Activated CD8-positive, alpha-beta T cell treated with anti-CD3 and anti-CD28 coated beads for 36 hours (primary cell): ENCODE measurements around the gene UQCRFS1. TPM values are rescaled to one million over a fixed set of nuclear protein-coding genes. Genes with fewer than 3 reads are reported as not detected.
"Not testable (repeated sequence)": the region's sequence is repeated elsewhere in the genome, so short reads cannot be mapped to it uniquely, and the experiment has no call there.

ENCODE experiments used
- ATAC-seq: fragments of 200-7000 bp; cut with Tn5 transposase; one replicate; pipeline ENCODE4 v1.10.0; 2021; ENCODE audit warnings: mild to moderate bottlenecking, moderate library complexity
- CTCF ChIA-PET: fragments of 350-600 bp; sonication (Branson Sonifier 250); formaldehyde crosslinking; loops from one replicate; lab custom pipeline; 2021; ENCODE audit warnings: antibody characterized with exemption; lab: Charles Lee
- POLR2A ChIA-PET: fragments of 350-600 bp; sonication (Branson Sonifier 250); formaldehyde crosslinking; loops from one replicate; lab custom pipeline; 2021; ENCODE audit warnings: antibody characterized with exemption; lab: Charles Lee
- DNase-seq: peaks from one replicate; pipeline ENCODE4 v3.0.0-alpha.2; 2020
- H3K27ac Mint-ChIP-seq: one replicate; pipeline ENCODE4 v1.8.0; 2021; ENCODE audit warnings: mild to moderate bottlenecking, mixed read lengths
- H3K27me3 Mint-ChIP-seq: one replicate; pipeline ENCODE4 v1.8.0; 2021; ENCODE audit warnings: mixed read lengths
- H3K36me3 Mint-ChIP-seq: one replicate; pipeline ENCODE4 v1.8.0; 2021; ENCODE audit warnings: low read depth, mixed read lengths
- H3K4me1 Mint-ChIP-seq: one replicate; pipeline ENCODE4 v1.8.0; 2021; ENCODE audit warnings: low read depth, mixed read lengths
- H3K4me3 Mint-ChIP-seq: one replicate; pipeline ENCODE4 v1.8.0; 2021; ENCODE audit warnings: mild to moderate bottlenecking, moderate library complexity, mixed read lengths
- H3K9me3 Mint-ChIP-seq: one replicate; pipeline ENCODE4 v1.8.0; 2021; ENCODE audit warnings: mixed read lengths
- intact Hi-C: fragments of 100-400 bp; cut with micrococcal nuclease; formaldehyde crosslinking; loops from one replicate; pipeline ENCODE4 v1.10.0; 2022
- total RNA-seq, 2 experiments: library from RNA; stranded (reverse); gene quantifications; one replicate each; pipeline ENCODE4 v1.2.3, GENCODE V29; 2021
- TF ChIP-seq, protein P1 (sequence below): fragments of 200-600 bp; IDR thresholded peaks from one replicate; pipeline ENCODE4 v1.8.0; 2022; ENCODE audit warnings: antibody characterized with exemption, mild to moderate bottlenecking

Gene UQCRFS1
- total RNA-seq, 2 experiments from 2014 or later = 48.5 to 51.1 TPM

DNA sequence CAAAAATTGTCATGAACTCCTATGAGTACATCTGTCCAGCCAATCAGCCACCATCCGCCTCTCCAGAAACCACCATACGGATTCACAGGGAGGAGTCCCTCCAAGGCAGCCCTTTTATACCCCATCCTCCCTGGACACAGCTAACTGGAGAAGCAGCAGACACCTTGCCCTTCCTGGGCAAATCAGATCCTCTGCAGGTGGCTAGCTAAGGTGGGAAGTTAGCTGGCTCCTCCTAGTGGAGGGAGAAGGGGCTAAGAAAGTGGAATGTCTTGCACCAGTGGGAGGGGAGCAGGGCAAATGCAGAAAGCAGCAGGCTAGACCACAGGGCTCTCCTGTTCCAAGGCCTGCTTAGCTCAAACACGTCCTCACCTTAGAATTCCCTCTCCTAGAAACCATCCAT is 46.2 kb upstream of the UQCRFS1 start:
- ChIA-PET POLR2A (no interaction called here), CTCF (interaction anchor here (1.2 to 1.3 kb wide), 2 partner anchors 11 to 44 kb away, joined by 3 read pairs; no protein-coding TSS in a partner anchor)
- Mint-ChIP-seq H3K9me3 (no peaks in the 10 kb centered on the region), H3K4me1 (no peaks in the 10 kb centered on the region), H3K27me3 (peaks cover 5% of the 10 kb centered on the region), H3K27ac (no peak overlapping the region), H3K4me3 (no peak overlapping the region), H3K36me3 (no peaks in the 10 kb centered on the region)
- DNase-seq (no peak), ATAC-seq (no peak)
- intact Hi-C loops = no loop called here
- TF ChIP-seq, protein P1, sequence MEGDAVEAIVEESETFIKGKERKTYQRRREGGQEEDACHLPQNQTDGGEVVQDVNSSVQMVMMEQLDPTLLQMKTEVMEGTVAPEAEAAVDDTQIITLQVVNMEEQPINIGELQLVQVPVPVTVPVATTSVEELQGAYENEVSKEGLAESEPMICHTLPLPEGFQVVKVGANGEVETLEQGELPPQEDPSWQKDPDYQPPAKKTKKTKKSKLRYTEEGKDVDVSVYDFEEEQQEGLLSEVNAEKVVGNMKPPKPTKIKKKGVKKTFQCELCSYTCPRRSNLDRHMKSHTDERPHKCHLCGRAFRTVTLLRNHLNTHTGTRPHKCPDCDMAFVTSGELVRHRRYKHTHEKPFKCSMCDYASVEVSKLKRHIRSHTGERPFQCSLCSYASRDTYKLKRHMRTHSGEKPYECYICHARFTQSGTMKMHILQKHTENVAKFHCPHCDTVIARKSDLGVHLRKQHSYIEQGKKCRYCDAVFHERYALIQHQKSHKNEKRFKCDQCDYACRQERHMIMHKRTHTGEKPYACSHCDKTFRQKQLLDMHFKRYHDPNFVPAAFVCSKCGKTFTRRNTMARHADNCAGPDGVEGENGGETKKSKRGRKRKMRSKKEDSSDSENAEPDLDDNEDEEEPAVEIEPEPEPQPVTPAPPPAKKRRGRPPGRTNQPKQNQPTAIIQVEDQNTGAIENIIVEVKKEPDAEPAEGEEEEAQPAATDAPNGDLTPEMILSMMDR = no peak

DNA sequence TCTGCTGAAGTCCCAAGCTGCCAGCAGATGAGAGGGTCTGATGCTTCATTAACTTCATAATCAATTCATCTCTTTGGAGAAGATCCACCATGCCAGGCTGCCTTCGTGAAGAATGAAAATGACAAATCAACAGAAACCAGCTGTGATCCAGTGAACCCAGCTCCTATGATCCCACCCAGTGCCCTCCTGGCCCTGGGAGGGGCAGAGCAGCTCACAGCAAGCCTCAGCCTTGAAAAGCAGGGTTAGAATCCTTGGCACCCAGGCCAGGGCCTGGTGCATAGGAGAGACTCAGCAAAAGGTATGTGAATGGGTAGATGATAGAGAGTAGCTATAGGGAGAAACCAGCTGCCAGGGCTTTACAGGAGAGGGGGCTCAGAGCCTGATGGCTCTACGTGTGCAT is 43.6 kb upstream of the UQCRFS1 start:
- H3K9me3 Mint-ChIP-seq = no peaks in the 10 kb centered on the region
- H3K27me3 Mint-ChIP-seq = peaks cover 10% of the 10 kb centered on the region
- ChIA-PET POLR2A (no interaction called here), CTCF (no interaction called here)
- DNase-seq (no peak), ATAC-seq (no peak)
- intact Hi-C loops = no loop called here
- no peaks in the 10 kb centered on the region for H3K36me3 Mint-ChIP-seq
- no peak overlapping the region for H3K4me3 Mint-ChIP-seq
- H3K4me1 Mint-ChIP-seq = no peaks in the 10 kb centered on the region
- TF ChIP-seq, protein P1 = no peak
- H3K27ac Mint-ChIP-seq = no peak overlapping the region

DNA sequence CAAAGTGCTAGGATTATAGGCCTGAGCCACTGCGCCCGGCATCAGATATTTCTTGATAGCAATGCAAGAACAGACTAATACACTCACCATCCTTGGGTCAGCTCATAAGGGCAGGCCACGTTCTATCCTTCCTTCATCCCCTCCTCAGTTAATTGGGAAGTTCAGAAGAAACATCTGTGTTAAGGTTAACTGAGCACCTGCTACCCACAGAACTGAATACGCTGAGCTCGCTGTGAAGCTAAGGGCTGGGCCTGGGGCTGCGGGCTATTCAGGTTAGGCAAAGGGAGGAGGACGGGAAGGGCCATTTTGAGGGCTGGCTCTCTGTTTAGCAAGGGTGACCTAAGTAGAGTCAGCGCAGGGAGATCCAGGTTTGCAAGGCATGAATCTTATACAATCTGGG is 43.0 kb upstream of the UQCRFS1 start:
- Mint-ChIP-seq H3K9me3 (no peaks in the 10 kb centered on the region), H3K4me3 (no peak overlapping the region), H3K27ac (no peak overlapping the region), H3K27me3 (peaks cover 10% of the 10 kb centered on the region), H3K4me1 (no peaks in the 10 kb centered on the region), H3K36me3 (no peaks in the 10 kb centered on the region)
- ChIA-PET POLR2A (no interaction called here), CTCF (interaction anchor here (0.7 to 3.2 kb wide), 2 partner anchors 8 to 361 kb away, joined by 4 to 15 read pairs; no protein-coding TSS in a partner anchor)
- TF ChIP-seq, protein P1 = no peak
- ATAC-seq (no peak), DNase-seq (no peak)
- intact Hi-C loops = no loop called here

DNA sequence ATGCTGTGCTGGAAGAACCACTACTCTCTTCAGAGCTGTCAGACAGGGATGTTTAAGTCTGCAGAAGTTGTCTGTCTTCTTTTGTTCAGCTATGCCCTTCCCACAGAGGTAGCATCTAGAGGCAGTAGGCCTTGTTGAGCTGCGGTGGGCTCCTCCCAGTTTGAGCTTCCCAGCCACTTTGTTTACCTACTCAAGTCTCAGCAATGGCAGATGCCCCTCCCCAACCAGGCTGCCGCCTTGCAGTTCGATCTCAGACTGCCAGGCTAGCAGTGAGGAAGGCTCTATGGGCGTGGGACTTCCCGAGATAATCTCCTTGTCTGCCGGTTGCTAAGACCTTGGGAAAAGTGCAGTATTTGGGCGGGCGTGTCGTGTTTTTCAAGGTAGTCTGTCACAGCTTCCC is 42.1 kb upstream of the UQCRFS1 start:
- ChIA-PET POLR2A (no interaction called here), CTCF (interaction anchor here (0.7 to 3.2 kb wide), 2 partner anchors 9 to 362 kb away, joined by 4 to 15 read pairs; no protein-coding TSS in a partner anchor)
- Mint-ChIP-seq H3K9me3 (no peaks in the 10 kb centered on the region), H3K27me3 (peaks cover 12% of the 10 kb centered on the region), H3K27ac (no peak overlapping the region), H3K4me1 (no peaks in the 10 kb centered on the region), H3K4me3 (no peak overlapping the region), H3K36me3 (no peaks in the 10 kb centered on the region)
- no peak for ATAC-seq
- no peak for DNase-seq
- TF ChIP-seq, protein P1 = no peak
- intact Hi-C loops = no loop called here

DNA sequence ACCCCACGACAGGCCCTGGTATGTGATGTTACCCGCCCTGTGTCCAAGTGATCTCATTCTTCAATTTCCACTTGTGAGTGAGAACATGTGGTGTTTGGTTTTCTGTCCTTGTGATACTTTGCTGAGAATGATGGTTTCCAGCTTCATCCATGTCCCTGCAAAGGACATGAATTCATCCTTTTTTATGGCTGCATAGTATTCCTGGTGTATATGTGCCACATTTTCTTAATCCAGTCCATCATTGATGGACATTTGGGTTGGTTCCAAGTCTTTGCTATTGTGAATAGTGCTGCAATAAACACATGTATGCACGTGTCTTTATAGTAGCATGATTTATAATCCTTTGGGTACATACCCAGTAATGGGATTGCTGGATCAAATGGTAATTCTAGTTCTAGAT is 36.8 kb upstream of the UQCRFS1 start:
- ATAC-seq, intact Hi-C loops, H3K36me3 Mint-ChIP-seq, H3K4me3 Mint-ChIP-seq, DNase-seq, H3K9me3 Mint-ChIP-seq, H3K27ac Mint-ChIP-seq, CTCF ChIA-PET, POLR2A ChIA-PET, H3K4me1 Mint-ChIP-seq: not testable (repeated sequence)
- H3K27me3 Mint-ChIP-seq = peaks cover 14% of the 10 kb centered on the region
